ENCODE results near the gene RACGAP1.

Gene RACGAP1

DNA sequence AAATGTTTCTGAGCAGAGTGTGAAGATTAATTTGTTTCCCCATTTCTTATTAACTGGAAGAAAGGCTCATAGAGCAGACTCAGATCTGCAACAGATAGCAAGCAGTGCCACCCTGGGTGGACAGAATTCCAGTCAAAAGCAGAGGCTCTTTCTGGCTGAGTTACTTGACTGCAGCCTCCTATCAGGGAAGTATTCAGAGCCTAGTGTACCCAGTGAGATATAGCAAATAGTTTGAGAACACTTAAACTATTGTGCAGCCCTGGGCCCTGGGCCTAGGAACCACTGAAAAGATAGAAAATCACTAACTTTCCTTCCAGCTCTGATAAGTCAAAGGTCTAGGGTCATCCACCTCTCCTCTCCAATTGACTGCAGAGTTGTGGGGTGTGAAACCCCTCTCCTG lies 86.0 kb downstream of the RACGAP1 start:
- ATAC-seq (ENCODE audit: low read depth) (no peak), DNase-seq (ENCODE audit: low spot score in 2 of 2) (no peak)
- Mint-ChIP-seq H3K36me3 (no peaks in the 10 kb centered on the region), H3K27me3 (peaks cover 7% of the 10 kb centered on the region), H3K9me3 (no peaks in the 10 kb centered on the region), H3K4me1 (peaks cover 8% of the 10 kb centered on the region), H3K4me3 (no peak overlapping the region), H3K27ac (no peak overlapping the region)

All from memory B cell (primary cell).